Left lung (tissue), 10 donors: ENCODE data around the gene RFX2. TPM values are rescaled to one million over a fixed set of nuclear protein-coding genes. Genes with fewer than 3 reads are reported as not detected.

ENCODE experiments used
- ATAC-seq: fragments of 200-7000 bp; cut with Tn5 transposase; one replicate; pipeline ENCODE4 v1.9.1; 2020; ENCODE audit warnings: moderate library complexity
- DNase-seq, 4 donors: peaks; one replicate each; pipeline ENCODE4 v3.0.0-alpha.2; 2013 to 2020
- H3K27ac ChIP-seq, 2 donors: fragments of 200-600 bp; sonication (generic) in 1 of 2; one replicate each; pipeline versions ENCODE4 v1.5.0 to v1.8.0; 2020 to 2021
- H3K27me3 ChIP-seq, 2 donors: fragments of 200-600 bp; sonication (generic) in 1 of 2; one replicate each; pipeline versions ENCODE4 v1.5.0 to v1.8.0; 2020 to 2021
- H3K36me3 ChIP-seq, 2 donors: fragments of 200-600 bp; sonication (generic) in 1 of 2; one replicate each; pipeline versions ENCODE4 v1.5.0 to v1.8.0; 2020 to 2021
- H3K4me1 ChIP-seq, 2 donors: fragments of 200-600 bp; one replicate each; pipeline ENCODE4 v1.8.0; 2021
- H3K4me3 ChIP-seq, 2 donors: fragments of 200-600 bp; sonication (generic) in 1 of 2; one replicate each; pipeline versions ENCODE4 v1.5.0 to v1.8.0; 2020 to 2021; ENCODE audit warnings: mild to moderate bottlenecking in 1 of 2
- H3K9me3 ChIP-seq, 2 donors: fragments of 200-600 bp; sonication (generic) in 1 of 2; one replicate each; pipeline versions ENCODE4 v1.5.0 to v1.8.0; 2020 to 2021
- CTCF ChIP-seq, 2 donors: fragments of 200-600 bp; sonication (generic) in 1 of 2; IDR thresholded peaks; one replicate each; pipeline versions ENCODE4 v1.5.0 to v1.8.0; 2021; ENCODE audit warnings: antibody characterized with exemption in 2 of 2
- intact Hi-C, 2 donors: fragments of 100-400 bp; cut with DNase I; formaldehyde crosslinking; loops; one replicate each; pipeline versions ENCODE4 v1.11.2 to v1.14.2; 2022
- polyA plus RNA-seq, 6 donors: library from polyadenylated mRNA; unstranded; fragments of 120-200 nt; gene quantifications; one replicate each; pipeline ENCODE4 v1.2.1, GENCODE V29; 2013; ENCODE audit not compliant: insufficient read length in 6 of 6
- total RNA-seq, 2 donors: library from RNA; stranded (reverse); fragmentation: NEBNext Ultra II Directional; extraction: Animal tissue kit (Norgen Biotek cat#: 25700); gene quantifications; one replicate each; pipeline ENCODE4 v1.2.1, GENCODE V29; 2021
- donor health status: DM: no; HTN: yes; CAD: no.
- donor health status: DM: no; HTN: no; CAD: no.

RFX2 gene
- total and polyA plus RNA-seq, 8 donors, result 12.7 to 18.8 (median 16.5) TPM

- Histone ChIP-seq H3K4me1 (peaks cover 23 to 67% of the 10 kb centered on the region in 2 donors), H3K4me3 (no peak overlapping the region), H3K27ac (peak overlapping the region; percentile 13 to 19), H3K27me3 (no peaks in the 10 kb centered on the region), H3K36me3 (peaks cover 0 to 21% of the 10 kb centered on the region in 2 donors), H3K9me3 (no peaks in the 10 kb centered on the region)
- intact Hi-C loops, result no loop called here
- no peak for TF ChIP-seq CTCF (IDR thresholded peaks at IDR 0.05)
- no peak for DNase-seq
- ATAC-seq, result no peak
Measured at GRCh38 chr19:5975388-5975728, 134.9 kb downstream of the RFX2 start.

- DNase-seq, result peak in 2 of 4 donors; percentile 64 to 69
- Histone ChIP-seq H3K4me3 (no peak overlapping the region), H3K27me3 (no peaks in the 10 kb centered on the region), H3K27ac (peak overlapping the region; percentile 13 to 19), H3K9me3 (no peaks in the 10 kb centered on the region), H3K4me1 (peaks cover 23 to 70% of the 10 kb centered on the region in 2 donors), H3K36me3 (peaks cover 0 to 24% of the 10 kb centered on the region in 2 donors)
- no peak for TF ChIP-seq CTCF (IDR thresholded peaks at IDR 0.05)
- ATAC-seq, result peak; percentile 41
- intact Hi-C loops, result no loop called here
Measured at GRCh38 chr19:5974721-5975387, 135.4 kb downstream of the RFX2 start.

GRCh38 chr19:5973867-5974635 is 136.2 kb downstream of the RFX2 start:
- H3K9me3 ChIP-seq, result no peaks in the 10 kb centered on the region
- no peak overlapping the region for H3K4me3 ChIP-seq
- intact Hi-C loops, result no loop called here
- H3K4me1 ChIP-seq, result peaks cover 28 to 70% of the 10 kb centered on the region in 2 donors
- H3K27me3 ChIP-seq, result no peaks in the 10 kb centered on the region
- TF ChIP-seq CTCF (IDR thresholded peaks at IDR 0.05), result no peak
- peaks cover 0 to 24% of the 10 kb centered on the region in 2 donors for H3K36me3 ChIP-seq
- DNase-seq, result no peak
- no peak overlapping the region for H3K27ac ChIP-seq
- no peak for ATAC-seq

GRCh38 chr19:5973376-5973775 is 136.9 kb downstream of the RFX2 start:
- H3K4me1 ChIP-seq, result peaks cover 30 to 70% of the 10 kb centered on the region in 2 donors
- no peak for DNase-seq
- no peaks in the 10 kb centered on the region for H3K9me3 ChIP-seq
- ATAC-seq, result no peak
- H3K27me3 ChIP-seq, result no peaks in the 10 kb centered on the region
- H3K27ac ChIP-seq, result no peak overlapping the region
- no peak overlapping the region for H3K4me3 ChIP-seq
- intact Hi-C loops, result no loop called here
- TF ChIP-seq CTCF (IDR thresholded peaks at IDR 0.05), result no peak
- peaks cover 0 to 24% of the 10 kb centered on the region in 2 donors for H3K36me3 ChIP-seq

GRCh38 chr19:5972355-5972731 is 138.0 kb downstream of the RFX2 start:
- peaks cover 0 to 24% of the 10 kb centered on the region in 2 donors for H3K36me3 ChIP-seq
- intact Hi-C loops, result no loop called here
- no peaks in the 10 kb centered on the region for H3K27me3 ChIP-seq
- ATAC-seq (no peak), DNase-seq (no peak)
- TF ChIP-seq CTCF (IDR thresholded peaks at IDR 0.05), result no peak
- H3K4me3 ChIP-seq, result no peak overlapping the region
- H3K27ac ChIP-seq, result no peak overlapping the region
- H3K4me1 ChIP-seq, result peaks cover 41 to 80% of the 10 kb centered on the region in 2 donors
- H3K9me3 ChIP-seq, result no peaks in the 10 kb centered on the region
